HEK293 (cell line): ENCODE measurements around the gene VAMP8.

ENCODE experiments used
- CTCF ChIA-PET: fragments of 350-600 bp; formaldehyde crosslinking; extraction: SDS; loops from one replicate; lab custom pipeline; 2021; ENCODE audit warnings: antibody characterized with exemption; lab: Yijun Ruan, JAX
- POLR2A ChIA-PET: fragments of 300-600 bp; formaldehyde crosslinking; extraction: SDS; loops from one replicate; lab custom pipeline; 2020; ENCODE audit warnings: antibody characterized with exemption, inconsistent platforms; lab: Yijun Ruan, JAX
- H3K27ac ChIP-seq: fragments of 200-500 bp; sonication (Bioruptor generic); 2 replicates; pipeline ENCODE4 v1.5.1; 2014; ENCODE audit warnings: low read depth, low read length, control low read depth, inconsistent platforms; ENCODE audit errors: extremely low read depth
- H3K36me3 ChIP-seq, 2 experiments: fragments of 200-500 bp in 1 of 2; sonication (Bioruptor generic) in 1 of 2; 1 replicate in 1 of 2; 2 replicates in 1 of 2; pipeline ENCODE4 v1.5.1; 2014 to 2017; ENCODE audit warnings: inconsistent platforms in 2 of 2, low read length in 2 of 2; ENCODE audit not compliant: control insufficient read depth in 2 of 2, insufficient read depth in 1 of 2
- H3K4me1 ChIP-seq: fragments of 200-500 bp; sonication (Bioruptor generic); 2 replicates; pipeline ENCODE4 v1.5.1; 2014; ENCODE audit warnings: mild to moderate bottlenecking, low read length, inconsistent platforms; ENCODE audit not compliant: control insufficient read depth, insufficient read depth
- H3K4me3 ChIP-seq: 2 replicates; pipeline ENCODE4 v1.5.1; 2011; ENCODE audit warnings: low read depth, mild to moderate bottlenecking, control low read depth, low read length, moderate library complexity
- H3K9me3 ChIP-seq: fragments of 200-500 bp; sonication (Bioruptor generic); 2 replicates; pipeline ENCODE4 v1.5.1; 2014; ENCODE audit warnings: low read depth, low read length, inconsistent platforms; ENCODE audit not compliant: control insufficient read depth, insufficient read depth
- ATF2 ChIP-seq: fragments of 450-650 bp; formaldehyde crosslinking; IDR thresholded peaks from 2 replicates; pipeline ENCODE4 v1.5.1; 2016; ENCODE audit warnings: missing biosample characterization, missing genetic modification characterization, low read depth
- GLIS2 ChIP-seq: fragments of 450-650 bp; formaldehyde crosslinking; IDR thresholded peaks from 2 replicates; pipeline ENCODE4 v1.5.1; 2016; ENCODE audit warnings: missing biosample characterization, missing genetic modification characterization
- PRDM1 ChIP-seq: fragments of 450-650 bp; formaldehyde crosslinking; IDR thresholded peaks from 2 replicates; pipeline ENCODE4; 2016; ENCODE audit warnings: missing biosample characterization, missing genetic modification characterization
- PRDM10 ChIP-seq: fragments of 450-650 bp; formaldehyde crosslinking; IDR thresholded peaks from 2 replicates; pipeline ENCODE4 v1.5.1; 2016; ENCODE audit warnings: missing biosample characterization, missing genetic modification characterization
- SP7 ChIP-seq: fragments of 450-650 bp; formaldehyde crosslinking; IDR thresholded peaks from 2 replicates; pipeline ENCODE4 v1.5.1; 2016; ENCODE audit warnings: missing biosample characterization, missing genetic modification characterization
- ZBTB21 ChIP-seq: fragments of 450-650 bp; formaldehyde crosslinking; IDR thresholded peaks from 2 replicates; pipeline ENCODE4 v1.5.1; 2017; ENCODE audit warnings: missing biosample characterization, missing genetic modification characterization
- ZBTB48 ChIP-seq: fragments of 450-650 bp; formaldehyde crosslinking; IDR thresholded peaks from 2 replicates; pipeline ENCODE4 v1.5.1; 2016; ENCODE audit warnings: missing biosample characterization, missing genetic modification characterization
- ZNF10 ChIP-seq: fragments of 450-650 bp; formaldehyde crosslinking; IDR thresholded peaks from 2 replicates; pipeline ENCODE4 v1.5.1; 2017; ENCODE audit warnings: missing biosample characterization, missing genetic modification characterization
- ZNF280C ChIP-seq: fragments of 450-650 bp; formaldehyde crosslinking; IDR thresholded peaks from 2 replicates; pipeline ENCODE4 v1.5.1; 2016; ENCODE audit warnings: missing biosample characterization, missing genetic modification characterization
- ZNF600 ChIP-seq: fragments of 450-650 bp; formaldehyde crosslinking; IDR thresholded peaks from 2 replicates; pipeline ENCODE4 v1.5.1; 2016; ENCODE audit warnings: missing biosample characterization, missing genetic modification characterization
- ZNF645 ChIP-seq: fragments of 450-650 bp; formaldehyde crosslinking; IDR thresholded peaks from 2 replicates; pipeline ENCODE4; 2016; ENCODE audit warnings: missing biosample characterization, missing genetic modification characterization
- ZNF837 ChIP-seq: fragments of 450-650 bp; formaldehyde crosslinking; IDR thresholded peaks from 2 replicates; pipeline ENCODE4 v1.5.1; 2016; ENCODE audit warnings: missing biosample characterization, missing genetic modification characterization

The VAMP8 gene

GRCh38 chr2:85584857-85585780 lies 7.7 kb downstream of the VAMP8 start:
- no peaks in the 10 kb centered on the region for H3K4me1 ChIP-seq
- H3K36me3 ChIP-seq, result peaks cover 0 to 20% of the 10 kb centered on the region in 2 experiments; a peak in 2 of 3 replicates
- no peaks in the 10 kb centered on the region for H3K9me3 ChIP-seq
- ChIA-PET CTCF (interaction anchor here (0.5 kb wide), 1 partner anchor 166 kb away, joined by 3 read pairs; the partner anchor contains the start of gene SH2D6), POLR2A (interaction anchor here (0.6 to 1.8 kb wide), 3 partner anchors 8 to 177 kb away, joined by 3 to 11 read pairs (median 3); partner anchors contain the start of gene RNF181)
- H3K4me3 ChIP-seq, result no peak overlapping the region
- TF ChIP-seq SP7 (peak; percentile 23; the same call in 1 of the 2 replicates), ZBTB48 (no peak), ZNF10 (tag by site-specific recombination) (peak; percentile 72), ZNF600 (tag by site-specific recombination) (peak; percentile 58; the same call in 1 of the 2 replicates), PRDM1 (tag by site-specific recombination) (peak; percentile 91), PRDM10 (tag by site-specific recombination) (peak; percentile 98)
- no peak overlapping the region for H3K27ac ChIP-seq

- Histone ChIP-seq H3K9me3 (no peaks in the 10 kb centered on the region), H3K4me3 (no peak overlapping the region), H3K36me3 (peaks cover 0 to 20% of the 10 kb centered on the region in 2 experiments; a peak in 2 of 3 replicates), H3K27ac (no peak overlapping the region), H3K4me1 (no peaks in the 10 kb centered on the region)
- CTCF ChIA-PET, result no interaction called here
- TF ChIP-seq ZNF645 (tag by site-specific recombination) (no peak), GLIS2 (tag by site-specific recombination) (no peak), ZNF280C (tag by site-specific recombination) (no peak), ATF2 (tag by site-specific recombination) (no peak), ZBTB21 (tag by site-specific recombination) (no peak), ZNF837 (no peak), PRDM1 (tag by site-specific recombination) (peak; percentile 95)
- POLR2A ChIA-PET, result interaction anchor here (1.0 to 1.8 kb wide), 3 partner anchors 9 to 17 kb away, joined by 3 to 11 read pairs (median 3); partner anchors contain the start of genes RNF181 and TMEM150A
Observed at GRCh38 chr2:85585781-85586105, 8.4 kb downstream of the VAMP8 start.
